Right forelimb (tissue), 1 donor: ENCODE data around the gene KCND3.
A peak's percentile ranks its signal among the peaks of the same experiment; 100 is the strongest.

Experiments used
- DNase-seq: peaks from one replicate; pipeline ENCODE4 v3.0.0-alpha.2; 2018

KCND3 gene

GRCh38 chr1:111909030-111909429 lies 80.4 kb downstream of the KCND3 start:
- no peak for DNase-seq

- no peak for DNase-seq
Observed at GRCh38 chr1:111908011-111908621, 81.4 kb downstream of the KCND3 start.

- DNase-seq = no peak
Observed at GRCh38 chr1:111907321-111907720, 82.1 kb downstream of the KCND3 start.

GRCh38 chr1:111906816-111907215 lies 82.7 kb downstream of the KCND3 start:
- no peak for DNase-seq

GRCh38 chr1:111906111-111906510 lies 83.4 kb downstream of the KCND3 start:
- DNase-seq = no peak

- no peak for DNase-seq
Observed at GRCh38 chr1:111904478-111905218, 84.8 kb downstream of the KCND3 start.

- no peak for DNase-seq
Observed at GRCh38 chr1:111903871-111904449, 85.5 kb downstream of the KCND3 start.

- DNase-seq = no peak
Observed at GRCh38 chr1:111903148-111903870, 86.2 kb downstream of the KCND3 start.

GRCh38 chr1:111895469-111895868 lies 94.0 kb downstream of the KCND3 start:
- DNase-seq = no peak

GRCh38 chr1:111895017-111895416 lies 94.5 kb downstream of the KCND3 start:
- no peak for DNase-seq

GRCh38 chr1:111894497-111894896 lies 95.0 kb downstream of the KCND3 start:
- no peak for DNase-seq

GRCh38 chr1:111891566-111891965 lies 97.9 kb downstream of the KCND3 start:
- no peak for DNase-seq

- DNase-seq = no peak
Observed at GRCh38 chr1:111888740-111889376, 100.6 kb downstream of the KCND3 start.

GRCh38 chr1:111887875-111888274 lies 101.6 kb downstream of the KCND3 start:
- no peak for DNase-seq

GRCh38 chr1:111887385-111887784 lies 102.1 kb downstream of the KCND3 start:
- DNase-seq = no peak

GRCh38 chr1:111886741-111887140 lies 102.7 kb downstream of the KCND3 start:
- DNase-seq = no peak

- DNase-seq = no peak
Observed at GRCh38 chr1:111884772-111885443, 104.6 kb downstream of the KCND3 start.

- DNase-seq = no peak
Observed at GRCh38 chr1:111882986-111883560, 106.4 kb downstream of the KCND3 start.

GRCh38 chr1:111882559-111882958 lies 106.9 kb downstream of the KCND3 start:
- DNase-seq = no peak

GRCh38 chr1:111880881-111881837 lies 108.3 kb downstream of the KCND3 start:
- DNase-seq = peak; percentile 69

GRCh38 chr1:111879081-111879480 lies 110.4 kb downstream of the KCND3 start:
- DNase-seq = no peak
